GM19468 (cell line): ENCODE data around the gene RPTOR.
"Not testable (repeated sequence)": the region's sequence is repeated elsewhere in the genome, so short reads cannot be mapped to it uniquely, and the experiment has no call there.

Experiments used
- ATAC-seq: cut with Tn5 transposase; IDR thresholded peaks from one replicate; pipeline ENCODE4 v1.9.1; 2021; ENCODE audit warnings: mild to moderate bottlenecking, moderate library complexity, moderate number of reproducible peaks; ENCODE audit not compliant: unreplicated experiment; ENCODE audit errors: extremely low read depth

The RPTOR gene

GRCh38 chr17:80608326-80608725 is 63.7 kb downstream of the RPTOR start:
- ATAC-seq, result no peak

DNA sequence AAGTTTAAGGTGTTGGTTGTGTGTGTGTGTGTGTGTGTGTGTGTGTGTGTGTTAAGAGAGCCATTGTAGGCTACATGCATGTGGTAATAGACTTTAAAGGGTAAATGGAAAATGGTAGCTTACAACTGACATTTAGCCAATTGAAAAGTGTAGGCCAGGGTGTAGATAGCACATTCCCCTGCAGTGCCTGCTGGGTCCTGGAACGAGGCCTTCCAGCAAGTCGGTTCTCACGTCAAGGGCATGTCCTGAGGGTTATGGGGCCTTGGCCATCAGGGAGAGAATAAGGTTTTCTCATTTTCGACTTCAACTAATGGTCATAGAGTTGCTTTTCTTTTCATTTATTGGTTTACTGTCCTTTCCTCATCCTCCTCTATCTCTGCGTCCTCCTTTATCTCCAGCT is 65.1 kb downstream of the RPTOR start:
- no peak for ATAC-seq

DNA sequence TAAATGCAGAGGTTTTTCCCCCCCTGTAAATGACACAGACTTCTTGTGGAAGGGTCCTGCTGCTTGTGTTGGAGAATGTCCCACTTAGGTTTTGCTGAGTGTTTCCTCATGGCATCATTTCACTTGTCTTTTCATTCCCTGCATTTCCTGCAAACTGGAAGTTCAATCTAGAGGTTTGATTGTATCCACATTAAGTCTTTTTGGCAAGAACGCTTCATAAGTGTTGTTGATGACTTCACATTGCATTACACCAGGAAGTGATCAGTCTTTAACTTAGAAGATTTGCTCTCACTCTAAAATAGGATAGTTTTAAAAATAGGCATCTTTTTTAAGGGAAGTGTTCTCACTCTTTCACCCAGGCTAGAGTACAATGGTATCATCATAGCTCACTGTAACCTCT is 67.2 kb downstream of the RPTOR start:
- ATAC-seq, result no peak

DNA sequence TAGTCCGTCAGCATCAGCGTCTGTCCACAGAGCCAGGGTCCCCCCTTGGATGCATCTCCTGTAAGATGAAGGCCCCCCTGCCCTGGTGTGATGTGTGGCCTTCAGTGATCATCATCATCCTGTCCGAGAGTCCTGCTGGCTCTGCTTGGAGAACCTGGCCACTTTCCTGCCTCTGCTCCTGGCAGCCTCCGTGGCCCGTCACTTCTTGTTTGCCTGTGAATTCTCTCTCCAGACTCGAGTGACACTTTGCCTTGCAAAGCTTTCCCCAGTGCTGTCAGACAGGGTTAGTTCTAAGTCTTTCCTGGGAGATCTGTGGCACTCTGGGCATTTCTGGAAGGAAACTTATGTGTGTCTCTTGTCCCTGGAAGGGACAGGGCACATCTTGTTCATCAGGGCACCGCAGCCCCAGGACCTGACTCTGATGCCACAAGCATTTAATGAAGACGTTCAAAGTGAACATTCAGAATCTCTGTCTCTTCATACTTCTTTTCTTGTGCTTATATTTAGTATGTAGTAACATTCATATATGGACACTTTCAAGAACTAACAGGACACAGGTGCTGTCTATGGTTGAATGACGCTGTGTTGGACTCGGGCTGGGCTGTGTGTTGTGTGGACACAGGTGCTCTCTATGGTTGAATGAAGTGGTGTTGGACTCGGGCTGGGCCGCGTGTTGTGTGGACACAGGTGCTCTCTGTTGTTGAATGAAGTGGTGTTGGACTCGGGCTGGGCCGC is 68.5 kb downstream of the RPTOR start:
- ATAC-seq, result no peak

- ATAC-seq, result no peak
These were observed 69.1 kb downstream of the RPTOR start for GRCh38 chr17:80613732-80614071.

DNA sequence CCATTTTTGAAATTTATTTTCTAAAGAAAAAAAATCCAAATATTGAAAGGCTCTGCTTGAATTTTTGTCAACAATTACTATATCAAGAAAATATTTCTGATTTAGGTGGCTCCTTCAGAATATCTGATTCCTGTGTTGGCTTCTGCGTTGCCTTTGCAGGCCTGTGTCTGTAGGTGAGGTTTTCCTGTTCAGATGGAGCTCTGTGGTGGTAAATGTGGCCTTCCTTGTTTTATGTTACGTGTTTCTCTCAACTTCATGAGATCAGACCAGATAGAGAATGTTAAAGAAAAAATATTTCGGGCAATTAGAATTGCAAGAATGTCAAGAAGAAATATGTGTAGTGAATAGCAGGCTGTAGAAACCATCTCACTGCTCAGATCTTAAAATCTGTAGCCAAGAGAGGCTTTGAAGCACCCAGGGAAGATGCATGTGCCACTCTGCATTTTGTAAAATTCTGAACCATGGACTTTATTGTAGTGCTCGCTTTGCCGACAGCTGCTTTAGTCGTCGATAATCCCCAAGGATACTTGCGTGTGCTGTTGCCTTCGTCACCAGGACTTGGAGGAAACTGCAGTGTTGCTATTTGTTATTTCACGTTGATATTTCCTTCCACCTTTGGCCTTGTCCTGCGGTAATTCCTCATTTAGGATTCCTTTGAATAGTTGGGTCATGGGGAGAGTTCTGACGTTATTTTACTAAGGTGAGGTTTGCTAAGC is 69.9 kb downstream of the RPTOR start:
- ATAC-seq, result no peak

DNA sequence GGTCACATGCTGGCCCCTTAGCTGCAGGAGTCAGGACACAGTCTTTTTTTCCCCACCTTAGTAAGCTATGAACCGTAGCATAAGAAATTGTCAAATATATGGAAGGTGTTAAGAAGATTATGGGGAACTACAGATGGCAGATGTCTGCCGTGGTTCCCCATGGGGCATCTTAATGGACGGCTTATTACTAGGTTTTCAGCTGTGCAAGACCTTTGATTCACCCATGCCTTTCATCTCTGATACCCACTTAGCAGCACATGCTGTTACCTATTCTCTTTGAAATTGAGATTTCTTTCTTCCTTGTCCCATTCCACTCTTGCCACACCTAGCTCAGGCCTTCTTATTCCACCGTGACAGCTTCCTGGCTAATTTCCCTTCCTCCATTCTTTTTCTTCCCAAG is 70.7 kb downstream of the RPTOR start:
- no peak for ATAC-seq

- no peak for ATAC-seq
These were observed 72.1 kb downstream of the RPTOR start for GRCh38 chr17:80616705-80617104.

DNA sequence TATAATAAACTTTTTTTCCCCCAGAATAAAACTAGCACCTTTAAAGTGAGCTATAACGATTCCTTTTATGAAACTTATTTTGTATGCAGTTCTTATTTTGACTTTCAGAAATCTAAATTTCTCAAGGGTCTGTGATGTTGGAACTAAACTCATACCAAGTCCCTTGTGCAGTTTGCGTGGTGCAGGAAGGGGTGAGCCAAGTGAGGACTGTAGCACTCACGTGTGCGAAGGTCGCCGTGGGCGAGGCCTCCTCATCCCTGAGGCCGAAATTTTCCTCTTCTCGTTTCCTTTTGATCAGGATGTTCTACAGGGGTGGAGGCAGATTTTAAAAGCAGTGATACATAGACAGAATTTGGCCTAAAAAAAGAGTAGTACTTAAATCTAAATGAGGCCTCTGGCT is 73.7 kb downstream of the RPTOR start:
- ATAC-seq, result no peak

- ATAC-seq, result no peak
These were observed 75.0 kb downstream of the RPTOR start for GRCh38 chr17:80619535-80620235.

GRCh38 chr17:80621335-80621996 is 76.8 kb downstream of the RPTOR start:
- ATAC-seq, result no peak

DNA sequence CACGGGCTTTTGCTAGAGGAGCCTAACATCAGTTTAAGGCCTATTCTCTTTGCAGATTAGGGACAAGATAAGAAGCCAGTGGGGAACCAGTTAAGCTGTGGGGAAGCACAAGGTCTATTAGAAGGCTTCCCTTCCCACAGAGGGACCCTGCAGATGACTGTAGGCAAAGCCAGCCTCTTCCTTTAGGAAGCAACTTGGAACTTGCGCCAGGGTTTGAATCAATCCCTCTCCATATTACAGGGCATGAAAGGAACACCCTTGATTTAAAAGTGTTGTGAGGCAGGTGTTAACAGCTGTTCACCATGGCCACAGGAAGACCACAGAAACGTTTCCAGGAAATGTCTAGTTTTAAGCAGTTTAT is 77.3 kb downstream of the RPTOR start:
- no peak for ATAC-seq

DNA sequence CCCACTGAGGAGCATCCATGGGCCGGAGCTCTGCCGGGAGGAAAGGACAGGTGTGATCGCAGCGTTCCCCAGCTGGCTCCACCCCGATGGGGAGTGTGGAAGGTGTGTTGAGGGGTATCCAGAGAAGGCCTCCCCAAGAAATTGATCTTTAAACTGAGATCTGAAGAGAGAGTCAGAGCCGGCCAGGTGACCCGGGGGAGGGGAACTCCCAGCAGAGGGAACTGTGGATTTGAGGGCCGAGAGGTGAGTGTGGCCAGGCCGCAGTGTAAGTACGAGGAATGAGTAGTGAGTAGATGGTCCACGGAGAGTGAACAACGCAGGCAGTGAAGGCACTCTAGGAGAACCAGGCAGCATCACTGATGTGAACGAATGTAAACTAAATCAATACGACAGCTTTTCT is 80.2 kb downstream of the RPTOR start:
- no peak for ATAC-seq

DNA sequence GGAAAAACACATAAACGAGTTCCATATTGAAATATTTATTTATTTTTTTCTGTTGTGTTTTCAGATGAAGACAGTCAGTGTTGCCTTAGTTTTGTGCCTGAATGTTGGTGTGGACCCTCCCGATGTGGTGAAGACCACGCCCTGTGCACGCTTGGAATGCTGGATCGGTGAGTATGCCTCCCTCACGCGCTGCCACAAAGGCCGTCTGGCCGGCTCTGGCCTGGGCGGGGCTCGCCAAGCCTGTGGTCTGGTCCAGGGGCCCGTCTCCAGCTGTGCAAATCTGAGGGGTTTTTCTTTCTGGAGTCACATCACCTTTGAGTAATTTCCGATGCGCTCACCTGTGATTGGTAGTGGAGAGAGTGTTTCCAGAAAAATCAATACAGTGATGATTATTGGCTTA is 81.0 kb downstream of the RPTOR start:
- ATAC-seq, result no peak

DNA sequence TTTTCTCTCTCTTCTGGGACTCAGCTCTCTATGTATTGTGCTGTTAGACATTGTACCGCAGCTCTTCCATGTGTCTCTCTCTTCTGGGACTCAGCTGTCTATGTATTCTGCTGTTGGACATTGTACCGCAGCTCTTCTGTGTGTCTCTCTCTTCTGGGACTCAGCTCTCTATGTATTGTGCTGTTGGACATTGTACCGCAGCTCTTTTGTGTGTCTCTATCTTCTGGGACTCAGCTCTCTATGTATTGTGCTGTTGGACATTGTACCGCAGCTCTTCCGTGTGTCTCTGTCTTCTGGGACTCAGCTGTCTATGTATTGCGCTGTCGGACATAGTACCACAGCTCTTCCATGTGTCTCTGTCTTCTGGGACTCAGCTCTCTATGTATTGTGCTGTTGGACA is 84.2 kb downstream of the RPTOR start:
- not testable (repeated sequence) for ATAC-seq

- no peak for ATAC-seq
These were observed 84.8 kb downstream of the RPTOR start for GRCh38 chr17:80629298-80630028.

DNA sequence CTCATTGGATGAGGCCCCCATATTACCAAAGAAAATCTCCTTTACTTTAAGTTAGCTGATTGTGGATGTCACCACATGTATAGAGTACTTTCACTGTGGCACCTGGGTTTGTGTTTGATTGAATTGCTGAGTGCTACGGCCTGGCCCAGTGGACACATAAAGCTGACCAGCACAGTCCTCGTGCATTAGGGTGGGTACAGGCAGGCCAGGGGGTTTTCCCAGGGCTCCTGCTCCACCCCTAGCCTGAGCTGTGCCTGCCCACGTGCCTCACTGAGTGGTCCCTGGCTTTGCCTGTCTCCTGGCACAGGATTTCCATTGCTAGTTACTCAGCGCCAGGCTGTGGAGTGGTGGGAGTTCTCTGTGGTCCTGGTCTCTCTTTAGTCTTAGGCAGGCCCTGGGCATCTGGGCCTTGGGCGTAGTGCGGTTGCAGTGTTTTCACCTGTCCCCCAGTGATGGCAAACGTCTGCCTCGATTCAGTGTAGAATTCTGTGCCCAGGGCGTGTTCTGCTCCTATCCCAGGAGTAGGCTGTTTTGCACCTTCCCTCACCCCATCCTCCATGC is 86.0 kb downstream of the RPTOR start:
- no peak for ATAC-seq

DNA sequence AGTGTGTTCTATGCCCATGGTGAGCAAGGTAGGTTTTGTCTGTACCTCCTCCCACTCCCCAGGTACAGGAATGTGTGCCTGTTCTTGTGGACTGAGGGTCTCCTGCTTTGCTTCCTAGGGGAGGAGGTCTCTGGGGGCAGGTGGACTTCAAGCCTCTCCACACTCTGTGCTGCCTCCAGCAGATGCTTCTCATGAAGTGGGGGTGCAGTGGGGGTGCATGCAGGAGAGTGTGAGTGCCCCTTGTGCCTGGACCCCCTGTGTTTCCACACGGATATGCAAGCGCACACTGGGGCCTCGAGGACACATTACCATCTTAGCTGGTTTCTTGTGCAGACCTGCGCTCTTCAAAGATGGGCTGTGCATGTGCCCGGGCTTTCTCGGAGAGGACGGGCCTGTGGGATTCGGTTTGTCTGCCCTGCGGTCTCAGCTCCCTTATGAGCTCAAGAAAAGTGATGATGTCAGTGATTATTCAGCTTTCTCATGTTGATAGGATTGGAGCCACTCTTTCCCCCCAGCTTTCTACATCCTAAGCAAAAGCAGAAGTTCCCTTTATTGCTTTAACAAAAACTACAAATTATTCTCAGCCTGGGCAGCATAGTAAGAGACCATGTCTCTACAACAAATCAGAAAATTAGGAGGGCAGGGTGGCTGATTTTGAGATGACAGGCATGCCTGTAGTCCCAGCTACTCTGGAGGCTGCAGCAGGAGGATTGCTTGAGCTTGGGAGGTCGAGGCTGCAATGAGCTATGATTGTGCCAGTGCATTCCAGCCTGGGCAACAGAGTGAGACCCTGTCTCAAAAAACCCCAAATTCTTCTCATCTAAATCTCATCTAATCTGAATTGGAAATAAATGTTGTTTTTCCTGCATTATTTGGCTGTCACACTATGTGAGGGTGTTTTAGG is 86.8 kb downstream of the RPTOR start:
- no peak for ATAC-seq

GRCh38 chr17:80632046-80632581 is 87.5 kb downstream of the RPTOR start:
- no peak for ATAC-seq
